ENCODE data around the gene OCIAD2. TPM values are rescaled to one million over a fixed set of nuclear protein-coding genes. Genes with fewer than 3 reads are reported as not detected.
"Not testable (repeated sequence)": the region's sequence is repeated elsewhere in the genome, so short reads cannot be mapped to it uniquely, and the experiment has no call there.

OCIAD2 gene
- total RNA-seq, 2 experiments from 2014 or later = 65.9 to 102 TPM

- ChIA-PET POLR2A (interaction anchor here (0.9 to 1.1 kb wide), 2 partner anchors 10 to 24 kb away, joined by 3 read pairs; no protein-coding TSS in a partner anchor), CTCF (ENCODE audit: unreplicated experiment) (no interaction called here)
- H3K36me3 ChIP-seq (ENCODE audit: insufficient read depth, low read length) = no peaks in the 10 kb centered on the region
- H3K4me1 ChIP-seq (ENCODE audit: insufficient read depth, low read length, poor library complexity, severe bottlenecking) = no peaks in the 10 kb centered on the region
- H3K4me3 ChIP-seq (ENCODE audit: low read depth, low read length, poor library complexity, severe bottlenecking) = no peak overlapping the region
- H3K79me2 ChIP-seq (ENCODE audit: insufficient read depth, low read depth, low read length) = no peaks in the 10 kb centered on the region
- no peak overlapping the region for H3K4me2 ChIP-seq (ENCODE audit: low read length)
- TF ChIP-seq CTCF (conservative IDR thresholded peaks at IDR 0.05; ENCODE audit: low read length) = no peak
- no peak for TF ChIP-seq EZH2phosphoT487 (IDR thresholded peaks at IDR 0.05; ENCODE audit: borderline replicate concordance, low read depth, low read length)
- no peaks in the 10 kb centered on the region for H4K20me1 ChIP-seq (ENCODE audit: insufficient read depth, low read length)
- no peaks in the 10 kb centered on the region for H3K9me3 ChIP-seq (ENCODE audit: low read length)
- no TSS peak for BruUV-seq (replicated peaks)
- no peaks in the 10 kb centered on the region for H3K9me2 ChIP-seq (ENCODE audit: insufficient read depth, low read length)
- no peak for DNase-seq (ENCODE audit: low spot score)
- H3K27ac ChIP-seq (ENCODE audit: low read depth, low read length, poor library complexity, severe bottlenecking) = no peak overlapping the region
- H2AFZ ChIP-seq (ENCODE audit: low read length) = no peak overlapping the region
- intact Hi-C loops (cut with micrococcal nuclease; ENCODE audit: unreplicated experiment) = no loop called here
Observed at GRCh38 chr4:48879561-48880442, 26.8 kb downstream of the OCIAD2 start.

- Histone ChIP-seq H2AFZ (ENCODE audit: low read length) (no peak overlapping the region), H3K36me3 (ENCODE audit: insufficient read depth, low read length) (no peaks in the 10 kb centered on the region), H3K4me3 (ENCODE audit: low read depth, low read length, poor library complexity, severe bottlenecking) (no peak overlapping the region), H3K9me2 (ENCODE audit: insufficient read depth, low read length) (no peaks in the 10 kb centered on the region), H3K4me2 (ENCODE audit: low read length) (no peak overlapping the region), H3K27ac (ENCODE audit: low read depth, low read length, poor library complexity, severe bottlenecking) (no peak overlapping the region), H3K79me2 (ENCODE audit: insufficient read depth, low read depth, low read length) (no peaks in the 10 kb centered on the region), H3K4me1 (ENCODE audit: insufficient read depth, low read length, poor library complexity, severe bottlenecking) (no peaks in the 10 kb centered on the region), H4K20me1 (ENCODE audit: insufficient read depth, low read length) (no peaks in the 10 kb centered on the region), H3K9me3 (ENCODE audit: low read length) (no peaks in the 10 kb centered on the region)
- ChIA-PET POLR2A (interaction anchor here (0.6 to 1.5 kb wide), 3 partner anchors 13 to 316 kb away, joined by 3 read pairs; no protein-coding TSS in a partner anchor), CTCF (ENCODE audit: unreplicated experiment) (interaction anchor here (1.1 kb wide), 1 partner anchor 14 kb away, joined by 3 read pairs; no protein-coding TSS in a partner anchor)
- intact Hi-C loops (cut with micrococcal nuclease; ENCODE audit: unreplicated experiment) = no loop called here
- no TSS peak for BruUV-seq (replicated peaks)
- TF ChIP-seq EZH2phosphoT487 (IDR thresholded peaks at IDR 0.05; ENCODE audit: borderline replicate concordance, low read depth, low read length) = no peak
- peak; percentile 32; the same call in 1 of the 2 replicates for TF ChIP-seq CTCF (conservative IDR thresholded peaks at IDR 0.05; ENCODE audit: low read length)
- peak; percentile 33 for DNase-seq (ENCODE audit: low spot score)
Observed at GRCh38 chr4:48877827-48878535, 28.6 kb downstream of the OCIAD2 start.

DNA sequence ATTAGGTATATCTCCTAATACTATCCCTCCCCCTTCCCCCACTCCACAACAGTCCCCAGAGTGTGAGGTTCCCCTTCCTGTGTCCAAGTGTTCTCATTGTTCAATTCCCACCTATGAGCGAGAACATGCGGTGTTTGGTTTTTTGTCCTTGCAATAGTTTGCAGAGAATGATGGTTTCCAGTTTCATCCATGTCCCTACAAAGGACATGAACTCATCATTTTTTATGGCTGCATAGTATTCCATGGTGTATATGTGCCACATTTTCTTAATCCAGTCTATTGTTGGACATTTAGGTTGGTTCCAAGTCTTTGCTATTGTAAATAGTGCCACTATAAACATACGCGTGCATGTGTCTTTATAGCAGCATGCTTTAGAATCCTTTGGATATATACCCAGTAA, 41.9 kb downstream of the OCIAD2 start:
- POLR2A ChIA-PET; H2AFZ ChIP-seq (ENCODE audit: low read length); BruUV-seq (replicated peaks); H3K4me3 ChIP-seq (ENCODE audit: low read depth, low read length, poor library complexity, severe bottlenecking); H3K27ac ChIP-seq (ENCODE audit: low read depth, low read length, poor library complexity, severe bottlenecking); intact Hi-C loops (cut with micrococcal nuclease; ENCODE audit: unreplicated experiment); H3K9me2 ChIP-seq (ENCODE audit: insufficient read depth, low read length); CTCF ChIA-PET (ENCODE audit: unreplicated experiment); H3K79me2 ChIP-seq (ENCODE audit: insufficient read depth, low read depth, low read length); H4K20me1 ChIP-seq (ENCODE audit: insufficient read depth, low read length); H3K4me2 ChIP-seq (ENCODE audit: low read length); H3K4me1 ChIP-seq (ENCODE audit: insufficient read depth, low read length, poor library complexity, severe bottlenecking); H3K9me3 ChIP-seq (ENCODE audit: low read length); DNase-seq (ENCODE audit: low spot score): not testable (repeated sequence)
- peaks cover 17% of the 10 kb centered on the region for H3K36me3 ChIP-seq (ENCODE audit: insufficient read depth, low read length)
